Parathyroid adenoma (tissue), 2 donors: ENCODE measurements around the gene SORCS3.

Experiments
- H2AFZ ChIP-seq: fragments of 300-600 bp; sonication (generic); one replicate; pipeline ENCODE4 v1.7.0; 2017; ENCODE audit warnings: antibody characterized with exemption, mild to moderate bottlenecking
- H3K27ac ChIP-seq: fragments of 300-600 bp; sonication (generic); one replicate; pipeline ENCODE4 v1.7.0; 2017
- H3K27me3 ChIP-seq: fragments of 300-600 bp; sonication (generic); one replicate; pipeline ENCODE4 v1.7.0; 2017; ENCODE audit warnings: low read length; ENCODE audit not compliant: control insufficient read depth, insufficient read depth
- H3K36me3 ChIP-seq: fragments of 300-600 bp; sonication (generic); one replicate; pipeline ENCODE4 v1.7.0; 2017; ENCODE audit warnings: low read length; ENCODE audit not compliant: control insufficient read depth, insufficient read depth
- H3K4me1 ChIP-seq: fragments of 300-600 bp; sonication (generic); one replicate; pipeline ENCODE4 v1.7.0; 2017; ENCODE audit warnings: control low read depth
- H3K4me2 ChIP-seq: fragments of 300-600 bp; sonication (generic); one replicate; pipeline ENCODE4 v1.7.0; 2017; ENCODE audit warnings: low read length
- H3K4me3 ChIP-seq: fragments of 300-600 bp; sonication (generic); one replicate; pipeline ENCODE4 v1.7.0; 2017; ENCODE audit warnings: low read depth, low read length
- H3K79me2 ChIP-seq: fragments of 300-600 bp; sonication (generic); one replicate; pipeline ENCODE4 v1.7.0; 2017; ENCODE audit warnings: control low read depth
- H3K9ac ChIP-seq: fragments of 300-600 bp; sonication (generic); one replicate; pipeline ENCODE4 v1.7.0; 2017; ENCODE audit warnings: mild to moderate bottlenecking
- H3K9me3 ChIP-seq: fragments of 300-600 bp; sonication (generic); one replicate; pipeline ENCODE4 v1.7.0; 2017; ENCODE audit warnings: low read length; ENCODE audit not compliant: control insufficient read depth
- CTCF ChIP-seq: fragments of 300-600 bp; sonication (generic); IDR thresholded peaks from one replicate; pipeline ENCODE4 v1.7.0; 2017; ENCODE audit warnings: antibody characterized with exemption, mild to moderate bottlenecking
- donor health status: primary hyperparathyroidism.

SORCS3 gene

GRCh38 chr10:105258674-105259065, 617.6 kb downstream of the SORCS3 start:
- H3K36me3 ChIP-seq, result no peaks in the 10 kb centered on the region
- no peak overlapping the region for H2AFZ ChIP-seq
- H3K79me2 ChIP-seq, result no peaks in the 10 kb centered on the region
- TF ChIP-seq CTCF, result no peak
- H3K9me3 ChIP-seq, result no peaks in the 10 kb centered on the region
- H3K27ac ChIP-seq, result no peak overlapping the region
- H3K27me3 ChIP-seq, result no peaks in the 10 kb centered on the region
- no peak overlapping the region for H3K4me3 ChIP-seq
- no peaks in the 10 kb centered on the region for H3K4me1 ChIP-seq
- H3K9ac ChIP-seq, result no peak overlapping the region
- no peak overlapping the region for H3K4me2 ChIP-seq

GRCh38 chr10:105259201-105259600, 618.1 kb downstream of the SORCS3 start:
- Histone ChIP-seq H3K9me3 (no peaks in the 10 kb centered on the region), H3K4me1 (no peaks in the 10 kb centered on the region), H2AFZ (no peak overlapping the region), H3K9ac (no peak overlapping the region), H3K79me2 (no peaks in the 10 kb centered on the region), H3K4me2 (no peak overlapping the region), H3K4me3 (no peak overlapping the region), H3K36me3 (no peaks in the 10 kb centered on the region), H3K27me3 (no peaks in the 10 kb centered on the region), H3K27ac (no peak overlapping the region)
- no peak for TF ChIP-seq CTCF

GRCh38 chr10:105262666-105263065, 621.6 kb downstream of the SORCS3 start:
- Histone ChIP-seq H2AFZ (no peak overlapping the region), H3K9me3 (no peaks in the 10 kb centered on the region), H3K4me1 (no peaks in the 10 kb centered on the region), H3K36me3 (no peaks in the 10 kb centered on the region), H3K4me3 (no peak overlapping the region), H3K27ac (no peak overlapping the region), H3K27me3 (no peaks in the 10 kb centered on the region), H3K9ac (no peak overlapping the region), H3K79me2 (no peaks in the 10 kb centered on the region), H3K4me2 (no peak overlapping the region)
- TF ChIP-seq CTCF, result no peak

- no peaks in the 10 kb centered on the region for H3K4me1 ChIP-seq
- H3K36me3 ChIP-seq, result no peaks in the 10 kb centered on the region
- TF ChIP-seq CTCF, result no peak
- H3K9ac ChIP-seq, result no peak overlapping the region
- no peak overlapping the region for H3K27ac ChIP-seq
- H3K27me3 ChIP-seq, result no peaks in the 10 kb centered on the region
- H3K4me3 ChIP-seq, result no peak overlapping the region
- H3K79me2 ChIP-seq, result no peaks in the 10 kb centered on the region
- no peaks in the 10 kb centered on the region for H3K9me3 ChIP-seq
- H2AFZ ChIP-seq, result no peak overlapping the region
- no peak overlapping the region for H3K4me2 ChIP-seq
Observed at GRCh38 chr10:105266966-105267539, 626.0 kb downstream of the SORCS3 start.

GRCh38 chr10:105268961-105269360, 627.9 kb downstream of the SORCS3 start:
- Histone ChIP-seq H3K4me3 (no peak overlapping the region), H3K79me2 (no peaks in the 10 kb centered on the region), H2AFZ (no peak overlapping the region), H3K9ac (no peak overlapping the region), H3K27me3 (no peaks in the 10 kb centered on the region), H3K27ac (no peak overlapping the region), H3K4me2 (no peak overlapping the region), H3K36me3 (no peaks in the 10 kb centered on the region), H3K9me3 (no peaks in the 10 kb centered on the region), H3K4me1 (no peaks in the 10 kb centered on the region)
- no peak for TF ChIP-seq CTCF
